AG04450 (cell line): Measurements from ENCODE around the gene NPAS1. TPM values are rescaled to one million over a fixed set of nuclear protein-coding genes. Genes with fewer than 3 reads are reported as not detected.
"Not testable (repeated sequence)": the region's sequence is repeated elsewhere in the genome, so short reads cannot be mapped to it uniquely, and the experiment has no call there.

Experiments
- CTCF ChIA-PET: fragments of 300-600, 350-600 bp; formaldehyde crosslinking; extraction: SDS; loops from one replicate; lab custom pipeline; 2022; ENCODE audit warnings: antibody characterized with exemption, inconsistent platforms; lab: Charles Lee
- POLR2A ChIA-PET: fragments of 350-600 bp; formaldehyde crosslinking; extraction: SDS; loops from one replicate; lab custom pipeline; 2021; ENCODE audit warnings: antibody characterized with exemption, inconsistent platforms; lab: Yijun Ruan, JAX
- DNase-seq: peaks from one replicate; pipeline ENCODE4 v3.0.0-alpha.2; 2011; ENCODE audit warnings: low read depth, low spot score
- H3K27ac ChIP-seq: one replicate; pipeline ENCODE4 v1.5.1; 2012; ENCODE audit warnings: low read depth, low read length, control low read depth
- H3K27me3 ChIP-seq: one replicate; pipeline ENCODE4 v1.6.0; 2012; ENCODE audit warnings: low read length; ENCODE audit not compliant: control insufficient read depth, insufficient read depth
- H3K4me3 ChIP-seq: 2 replicates; pipeline ENCODE4 v1.5.1; 2011; ENCODE audit warnings: mild to moderate bottlenecking, low read depth, low read length, control low read depth
- H3K9me3 ChIP-seq: 2 replicates; pipeline ENCODE4 v1.5.1; 2012; ENCODE audit warnings: low read length; ENCODE audit not compliant: control insufficient read depth, insufficient read depth
- CTCF ChIP-seq: IDR thresholded peaks from 2 replicates; pipeline ENCODE4 v1.5.1; 2011; ENCODE audit warnings: low read depth, low read length, control low read depth, inconsistent platforms
- polyA plus RNA-seq: library from polyadenylated mRNA; depleted of rRNA; stranded (reverse); fragments of >200 nt; gene quantifications from 2 replicates; pipeline ENCODE4 v1.2.3, GENCODE V29; 2011

NPAS1 gene
- polyA plus RNA-seq, 1 experiment: 0.30 TPM

GRCh38 chr19:47047272-47047762 is 27.7 kb downstream of the NPAS1 start:
- POLR2A ChIA-PET: interaction anchor here (1.3 kb wide), 1 partner anchor 66 kb away, joined by 8 read pairs; the partner anchor contains the start of gene ZC3H4
- Histone ChIP-seq H3K27me3 (no peaks in the 10 kb centered on the region), H3K9me3 (0 out of 2 replicates have a peak, but pooled peaks cover 3% of the 10 kb centered on the region), H3K4me3 (peak overlapping the region; percentile 76), H3K27ac (no peak overlapping the region)
- no peak for DNase-seq
- no peak for TF ChIP-seq CTCF
- CTCF ChIA-PET: interaction anchor here (0.9 to 1.7 kb wide), 5 partner anchors 11 to 197 kb away, joined by 3 to 10 read pairs (median 6); no protein-coding TSS in a partner anchor

- Histone ChIP-seq H3K27me3 (no peaks in the 10 kb centered on the region), H3K4me3 (peak overlapping the region; percentile 76), H3K9me3 (0 out of 2 replicates have a peak, but pooled peaks cover 3% of the 10 kb centered on the region), H3K27ac (no peak overlapping the region)
- ChIA-PET POLR2A (interaction anchor here (0.6 to 1.3 kb wide), 2 partner anchors 65 to 1166 kb away, joined by 8 to 9 read pairs; partner anchors contain the start of gene ZC3H4), CTCF (interaction anchor here (0.9 to 1.7 kb wide), 5 partner anchors 12 to 196 kb away, joined by 3 to 10 read pairs (median 6); no protein-coding TSS in a partner anchor)
- peak; percentile 74 for DNase-seq
- TF ChIP-seq CTCF: no peak
Observed at GRCh38 chr19:47047763-47048405, 28.2 kb downstream of the NPAS1 start.

GRCh38 chr19:47049307-47049700 is 29.7 kb downstream of the NPAS1 start:
- no peaks in the 10 kb centered on the region for H3K27me3 ChIP-seq
- H3K9me3 ChIP-seq: 0 out of 2 replicates have a peak, but pooled peaks cover 3% of the 10 kb centered on the region
- H3K4me3 ChIP-seq: no peak overlapping the region
- ChIA-PET POLR2A (no interaction called here), CTCF (no interaction called here)
- no peak overlapping the region for H3K27ac ChIP-seq
- TF ChIP-seq CTCF: no peak
- DNase-seq: no peak

- DNase-seq, POLR2A ChIA-PET, H3K27ac ChIP-seq, CTCF ChIA-PET, H3K4me3 ChIP-seq, H3K9me3 ChIP-seq, H3K27me3 ChIP-seq: not testable (repeated sequence)
Observed at GRCh38 chr19:47050562-47050961, 30.9 kb downstream of the NPAS1 start.

- CTCF ChIA-PET: no interaction called here
- H3K27me3 ChIP-seq: no peaks in the 10 kb centered on the region
- TF ChIP-seq CTCF: no peak
- H3K4me3 ChIP-seq: no peak overlapping the region
- no peaks in the 10 kb centered on the region for H3K9me3 ChIP-seq
- no peak for DNase-seq
- no peak overlapping the region for H3K27ac ChIP-seq
- POLR2A ChIA-PET: no interaction called here
Observed at GRCh38 chr19:47056411-47056810, 36.8 kb downstream of the NPAS1 start.
